Colonic mucosa (tissue), 4 donors: ENCODE measurements around the gene TRMT112. TPM values are rescaled to one million over a fixed set of nuclear protein-coding genes. Genes with fewer than 3 reads are reported as not detected.

Source experiments
- DNase-seq: peaks from one replicate; pipeline ENCODE4 v3.0.0-alpha.2; 2020
- H3K27ac ChIP-seq: fragments of 200-600 bp; one replicate; pipeline ENCODE4 v1.8.0; 2021
- H3K27me3 ChIP-seq: fragments of 200-600 bp; one replicate; pipeline ENCODE4 v1.8.0; 2021
- H3K36me3 ChIP-seq: fragments of 200-600 bp; one replicate; pipeline ENCODE4 v1.8.0; 2021
- H3K4me1 ChIP-seq: fragments of 200-600 bp; one replicate; pipeline ENCODE4 v1.8.0; 2021; ENCODE audit warnings: mild to moderate bottlenecking
- H3K4me3 ChIP-seq: fragments of 200-600 bp; one replicate; pipeline ENCODE4 v1.8.0; 2021
- H3K9ac ChIP-seq, 2 donors: one replicate each; pipeline ENCODE4 v1.7.0; 2013; ENCODE audit warnings: control low read depth in 2 of 2, low read depth in 2 of 2, low read length in 2 of 2
- H3K9me3 ChIP-seq: fragments of 200-600 bp; one replicate; pipeline ENCODE4 v1.8.0; 2021
- CTCF ChIP-seq: fragments of 200-600 bp; IDR thresholded peaks from one replicate; pipeline ENCODE4 v1.8.0; 2022; ENCODE audit warnings: antibody characterized with exemption, mild to moderate bottlenecking
- intact Hi-C: fragments of 100-400 bp; cut with DNase I; formaldehyde crosslinking; loops from one replicate; pipeline ENCODE4 v1.14.1; 2022
- total RNA-seq, 2 donors: library from RNA; stranded (reverse); fragmentation: NEBNext Ultra II Directional in 1 of 2; extraction: Animal tissue kit (Norgen Biotek cat#: 25700) in 1 of 2; gene quantifications; one replicate each; pipeline ENCODE4 v1.2.1, GENCODE V29; 2021
- donor health status: healthy.
- donor health status: DM: no; HTN: no; CAD: no.
- donor health status: DM: no; HTN: no; CAD: no.

Gene TRMT112
- total RNA-seq, 2 donors from 2014 or later, result 75.9 to 184 TPM

GRCh38 chr11:64298966-64299846 is 18.2 kb downstream of the TRMT112 start:
- H3K4me1 ChIP-seq, result peaks cover 19% of the 10 kb centered on the region

GRCh38 chr11:64297699-64298358 is 19.5 kb downstream of the TRMT112 start:
- intact Hi-C loops, result no loop called here
- H3K9ac ChIP-seq, result peak overlapping the region in 1 of 2 donors; percentile 55
- peaks cover 62% of the 10 kb centered on the region for H3K27me3 ChIP-seq
- H3K4me1 ChIP-seq, result peaks cover 19% of the 10 kb centered on the region
- no peak overlapping the region for H3K27ac ChIP-seq
- H3K9me3 ChIP-seq, result no peaks in the 10 kb centered on the region
- DNase-seq, result no peak
- H3K36me3 ChIP-seq, result no peaks in the 10 kb centered on the region
- H3K4me3 ChIP-seq, result no peak overlapping the region
- TF ChIP-seq CTCF, result no peak

More at GRCh38 chr11:64298966-64299846, 18.2 kb downstream of the TRMT112 start:
- no peaks in the 10 kb centered on the region for H3K36me3 ChIP-seq
- no peak overlapping the region for H3K27ac ChIP-seq
- H3K27me3 ChIP-seq, result peaks cover 55% of the 10 kb centered on the region
- TF ChIP-seq CTCF, result no peak
- no peak overlapping the region for H3K9ac ChIP-seq
- peak; percentile 65 for DNase-seq
- intact Hi-C loops, result no loop called here
- H3K9me3 ChIP-seq, result no peaks in the 10 kb centered on the region
- peak overlapping the region; percentile 27 for H3K4me3 ChIP-seq

- H3K4me3 ChIP-seq, result no peak overlapping the region
- DNase-seq, result no peak
- no peak overlapping the region for H3K27ac ChIP-seq
- H3K36me3 ChIP-seq, result no peaks in the 10 kb centered on the region
- no peak for TF ChIP-seq CTCF
- peak overlapping the region in 1 of 2 donors; percentile 55 for H3K9ac ChIP-seq
- peaks cover 70% of the 10 kb centered on the region for H3K27me3 ChIP-seq
- H3K4me1 ChIP-seq, result peaks cover 22% of the 10 kb centered on the region
- intact Hi-C loops, result no loop called here
- H3K9me3 ChIP-seq, result no peaks in the 10 kb centered on the region
Measured at GRCh38 chr11:64296830-64297698, 20.3 kb downstream of the TRMT112 start.

GRCh38 chr11:64296236-64296635 is 21.1 kb downstream of the TRMT112 start:
- Histone ChIP-seq H3K4me1 (peaks cover 23% of the 10 kb centered on the region), H3K4me3 (no peak overlapping the region), H3K9ac (no peak overlapping the region), H3K27ac (no peak overlapping the region), H3K36me3 (no peaks in the 10 kb centered on the region), H3K27me3 (peaks cover 78% of the 10 kb centered on the region), H3K9me3 (no peaks in the 10 kb centered on the region)
- TF ChIP-seq CTCF, result no peak
- intact Hi-C loops, result no loop called here
- no peak for DNase-seq

GRCh38 chr11:64295760-64296159 is 21.6 kb downstream of the TRMT112 start:
- Histone ChIP-seq H3K27ac (no peak overlapping the region), H3K27me3 (peaks cover 83% of the 10 kb centered on the region), H3K9ac (no peak overlapping the region), H3K4me3 (no peak overlapping the region), H3K4me1 (peaks cover 21% of the 10 kb centered on the region), H3K36me3 (no peaks in the 10 kb centered on the region), H3K9me3 (no peaks in the 10 kb centered on the region)
- no peak for TF ChIP-seq CTCF
- no peak for DNase-seq
- intact Hi-C loops, result no loop called here
